GM12865 (cell line): ENCODE measurements around the gene SLC30A1.

Source experiments
- DNase-seq: peaks from one replicate; pipeline ENCODE4 v3.0.0; 2010; ENCODE audit warnings: low read depth
- H3K4me3 ChIP-seq: 2 replicates; pipeline ENCODE4 v1.5.1; 2011; ENCODE audit warnings: mild to moderate bottlenecking, low read depth, low read length, control low read depth
- TF ChIP-seq, protein P1 (sequence below): IDR thresholded peaks from 2 replicates; pipeline ENCODE4 v1.5.1; 2011; ENCODE audit warnings: low read length, control low read depth, low read depth, inconsistent platforms; ENCODE audit not compliant: insufficient read depth; ENCODE audit errors: missing control alignments

SLC30A1 gene

DNA sequence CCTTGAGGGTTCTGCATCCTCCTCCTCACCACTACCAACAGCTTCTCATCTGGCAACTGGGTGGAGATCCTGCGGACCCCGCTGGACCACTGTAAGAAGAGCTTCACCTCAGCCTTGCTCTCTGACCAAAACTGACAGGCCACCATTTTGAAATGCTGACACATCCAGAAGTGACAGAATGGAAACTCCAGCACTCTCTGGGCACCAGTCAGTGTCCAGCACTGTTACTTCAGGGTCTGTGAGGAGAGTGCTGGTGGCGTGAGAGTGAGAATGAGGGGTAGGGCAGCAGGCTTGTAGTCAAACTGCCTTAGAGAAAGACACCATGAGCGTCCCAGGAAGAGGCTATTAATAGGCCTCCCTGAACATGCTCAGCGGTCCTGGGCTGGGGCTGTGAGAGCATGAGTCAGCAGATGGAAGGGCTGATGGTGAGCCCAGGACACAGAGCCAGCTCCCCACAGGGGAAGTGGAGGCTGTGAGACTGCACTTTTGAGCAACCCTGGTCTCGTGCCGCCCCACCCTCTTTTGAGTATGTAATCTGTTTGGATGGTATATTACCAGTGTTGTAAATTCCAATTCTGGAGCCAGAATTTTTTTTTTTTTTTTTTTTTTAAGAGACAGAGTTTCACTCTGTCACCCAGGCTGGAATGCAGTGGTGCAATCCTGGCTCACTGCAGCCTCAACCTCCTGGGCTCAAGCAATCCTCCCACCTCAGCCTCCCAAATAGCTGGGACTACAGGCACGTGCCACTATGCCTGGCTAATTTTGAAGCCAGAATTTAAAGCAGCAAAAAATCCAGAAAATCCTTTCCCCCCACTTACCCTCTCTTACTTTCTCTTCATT lies 34.4 kb upstream of the SLC30A1 start:
- peak; percentile 25 for DNase-seq
- TF ChIP-seq, protein P1, sequence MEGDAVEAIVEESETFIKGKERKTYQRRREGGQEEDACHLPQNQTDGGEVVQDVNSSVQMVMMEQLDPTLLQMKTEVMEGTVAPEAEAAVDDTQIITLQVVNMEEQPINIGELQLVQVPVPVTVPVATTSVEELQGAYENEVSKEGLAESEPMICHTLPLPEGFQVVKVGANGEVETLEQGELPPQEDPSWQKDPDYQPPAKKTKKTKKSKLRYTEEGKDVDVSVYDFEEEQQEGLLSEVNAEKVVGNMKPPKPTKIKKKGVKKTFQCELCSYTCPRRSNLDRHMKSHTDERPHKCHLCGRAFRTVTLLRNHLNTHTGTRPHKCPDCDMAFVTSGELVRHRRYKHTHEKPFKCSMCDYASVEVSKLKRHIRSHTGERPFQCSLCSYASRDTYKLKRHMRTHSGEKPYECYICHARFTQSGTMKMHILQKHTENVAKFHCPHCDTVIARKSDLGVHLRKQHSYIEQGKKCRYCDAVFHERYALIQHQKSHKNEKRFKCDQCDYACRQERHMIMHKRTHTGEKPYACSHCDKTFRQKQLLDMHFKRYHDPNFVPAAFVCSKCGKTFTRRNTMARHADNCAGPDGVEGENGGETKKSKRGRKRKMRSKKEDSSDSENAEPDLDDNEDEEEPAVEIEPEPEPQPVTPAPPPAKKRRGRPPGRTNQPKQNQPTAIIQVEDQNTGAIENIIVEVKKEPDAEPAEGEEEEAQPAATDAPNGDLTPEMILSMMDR, result no peak
- no peak overlapping the region for H3K4me3 ChIP-seq

DNA sequence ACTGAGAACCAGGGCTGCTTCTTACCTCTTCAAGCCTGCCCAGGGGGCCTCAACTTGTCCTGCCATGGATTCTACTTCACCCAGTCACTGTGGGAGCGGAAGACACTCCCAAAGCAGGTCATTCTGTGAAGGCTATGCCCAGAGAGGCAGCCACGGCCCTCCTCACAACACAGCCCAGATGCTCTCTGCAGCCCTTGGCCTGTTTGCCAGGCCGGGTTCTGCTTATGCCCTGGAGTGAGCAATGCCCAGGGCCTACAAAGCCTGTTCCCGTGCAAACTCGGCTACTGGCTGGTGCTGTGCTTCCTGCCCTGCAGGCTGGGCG lies 33.8 kb upstream of the SLC30A1 start:
- TF ChIP-seq, protein P1, result no peak
- DNase-seq, result no peak

DNA sequence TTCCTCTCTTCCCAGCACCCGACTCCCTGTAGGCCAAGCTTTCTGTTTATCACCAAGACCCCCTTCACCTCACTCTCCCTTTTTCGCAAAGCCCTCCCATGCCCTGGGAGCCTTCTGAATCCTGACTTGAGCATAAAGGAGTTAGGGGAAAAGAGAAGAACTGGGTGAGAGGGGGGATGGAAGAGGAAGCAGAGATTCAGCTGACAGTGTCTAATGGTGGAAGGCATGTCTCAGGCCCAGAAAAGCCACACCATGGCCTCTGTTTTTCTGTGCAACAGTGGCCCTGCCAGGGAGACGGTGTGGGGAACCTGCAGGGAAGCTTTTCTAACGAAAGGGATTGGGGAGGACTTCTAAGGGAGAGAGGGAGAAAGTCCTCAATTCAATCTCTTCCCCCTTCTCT lies 32.9 kb upstream of the SLC30A1 start:
- no peak overlapping the region for H3K4me3 ChIP-seq
- DNase-seq, result no peak
- TF ChIP-seq, protein P1, result no peak

More for the DNA sequence above, 33.8 kb upstream of the SLC30A1 start:
- no peak overlapping the region for H3K4me3 ChIP-seq

DNA sequence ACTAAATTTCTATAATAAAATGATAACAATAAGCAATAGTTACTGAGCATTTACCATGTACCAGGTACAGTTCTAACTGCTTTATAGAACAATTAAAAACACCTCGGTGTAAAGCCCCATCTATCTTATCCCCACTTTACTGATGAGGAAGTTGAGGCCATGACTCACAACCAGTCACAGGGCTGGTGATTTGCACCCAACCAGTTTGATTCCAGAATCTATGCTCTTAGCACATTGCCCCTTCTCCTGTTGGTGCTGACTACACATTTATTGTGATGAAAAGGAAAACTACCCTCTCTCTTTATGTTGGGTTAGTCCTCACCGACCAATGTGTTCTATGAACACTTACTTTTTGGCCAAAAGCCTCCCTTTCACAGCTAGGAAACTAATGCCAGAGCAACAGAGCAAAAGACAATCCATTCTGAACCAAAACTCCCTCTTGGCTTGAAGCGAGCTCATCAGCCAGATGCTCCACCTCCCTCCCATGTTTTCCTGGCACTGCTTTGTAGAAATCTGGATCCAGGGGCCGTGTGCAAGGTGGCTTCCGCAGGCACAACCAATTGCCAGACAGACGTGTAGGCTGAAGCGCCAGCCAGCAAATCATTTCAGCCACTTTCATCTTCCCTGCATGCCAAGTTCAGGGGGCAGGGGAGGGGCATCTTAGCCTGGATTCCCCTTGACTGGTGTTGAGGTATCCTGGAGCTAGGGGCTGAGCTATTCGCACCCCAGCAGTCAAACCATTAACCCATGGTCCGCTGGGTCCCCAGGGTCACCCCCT lies 32.0 kb upstream of the SLC30A1 start:
- TF ChIP-seq, protein P1, result no peak
- H3K4me3 ChIP-seq, result no peak overlapping the region
- DNase-seq, result no peak

DNA sequence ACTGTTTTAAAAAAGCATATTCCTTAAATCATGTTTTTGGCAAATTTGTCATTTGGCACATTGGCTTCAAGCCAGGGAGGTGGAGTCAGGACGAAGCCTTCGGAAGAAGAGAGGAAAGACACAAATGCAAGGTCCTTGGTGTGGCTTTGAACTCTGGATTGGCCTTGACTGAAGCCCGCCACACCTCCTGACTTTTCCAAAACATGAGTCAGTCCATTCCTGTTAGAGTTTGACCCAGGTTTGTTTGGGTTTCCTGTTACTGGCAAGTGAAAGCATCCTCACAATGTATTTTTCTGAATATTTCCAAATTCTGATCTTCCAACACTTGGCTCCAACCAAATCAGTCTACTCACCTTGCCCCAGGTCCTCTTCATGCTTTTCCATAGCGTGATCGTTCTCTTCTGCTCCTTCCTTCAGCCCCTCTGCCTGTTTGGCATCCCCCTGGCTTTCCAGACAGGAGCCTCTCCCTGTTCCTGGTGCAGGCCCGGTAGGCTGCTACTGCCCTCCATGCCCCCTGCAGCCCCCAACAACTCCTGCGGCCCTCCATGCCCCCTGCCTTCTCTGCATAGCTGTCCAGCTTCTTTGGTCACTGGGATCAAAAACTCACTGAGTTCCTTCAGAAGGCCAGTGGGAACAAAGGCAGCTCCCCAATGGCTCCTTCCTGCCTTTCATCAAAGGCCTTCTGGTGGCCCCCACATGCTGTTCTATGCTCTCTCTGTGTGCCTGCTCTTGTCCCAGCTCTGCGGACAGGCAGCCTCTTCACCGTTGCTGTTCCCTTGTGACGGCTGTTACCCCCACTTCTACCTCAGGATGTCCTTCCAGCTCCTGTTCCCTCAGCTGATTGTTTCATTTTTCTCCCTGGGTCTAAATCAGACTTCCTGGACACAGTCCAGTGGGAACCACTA lies 30.4 kb upstream of the SLC30A1 start:
- TF ChIP-seq, protein P1, result no peak
- DNase-seq, result no peak
- no peak overlapping the region for H3K4me3 ChIP-seq

DNA sequence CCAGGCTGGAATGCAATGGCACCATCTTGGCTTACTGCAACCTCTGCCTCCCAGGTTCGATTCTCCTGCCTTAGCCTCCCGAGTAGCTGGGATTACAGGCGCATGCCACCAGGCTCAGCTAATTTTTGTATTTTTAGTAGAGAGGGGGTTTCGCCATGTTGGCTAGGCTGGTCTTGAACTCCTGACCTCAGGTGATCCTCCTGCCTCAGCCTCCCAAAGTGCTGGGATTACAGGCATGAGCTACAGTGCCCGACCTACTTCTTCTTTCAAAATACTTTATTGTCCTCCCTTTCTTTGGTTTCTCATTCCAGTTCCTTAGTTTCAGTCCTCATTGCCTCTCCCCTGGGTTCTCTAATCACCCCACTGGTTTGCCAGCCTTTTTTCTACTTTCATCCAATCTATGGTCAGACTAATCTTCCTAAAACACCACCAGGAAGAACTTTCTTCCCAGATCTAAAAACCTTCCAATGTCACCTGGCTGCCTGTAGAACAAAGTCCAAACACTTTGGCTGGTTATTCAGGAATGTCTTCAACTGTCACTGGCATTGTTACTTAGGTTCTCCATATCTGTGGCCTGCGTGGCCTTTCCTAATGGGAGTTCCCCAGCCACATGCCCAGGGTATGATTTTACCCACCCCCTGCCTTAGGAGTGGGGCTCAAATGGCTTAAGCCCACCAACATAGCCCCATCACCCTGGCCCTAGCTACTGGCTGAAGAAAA lies 29.0 kb upstream of the SLC30A1 start:
- TF ChIP-seq, protein P1, result no peak
- no peak overlapping the region for H3K4me3 ChIP-seq
- DNase-seq, result no peak
